Caki2 (cell line): ENCODE data around the gene CYP2F1. TPM values are rescaled to one million over a fixed set of nuclear protein-coding genes. Genes with fewer than 3 reads are reported as not detected.
"Not testable (repeated sequence)": the region's sequence is repeated elsewhere in the genome, so short reads cannot be mapped to it uniquely, and the experiment has no call there.

Source experiments
- DNase-seq: peaks from one replicate; pipeline ENCODE4 v3.0.0-alpha.2; 2015; ENCODE audit warnings: low read depth
- in situ Hi-C: cut with HindIII; loops from 2 replicates; pipeline ENCODE4 v1.10.0; 2016; ENCODE audit warnings: low sequenced_read_pairs, low pct_unique_long_range_greater_than_20kb, mixed read lengths
- total RNA-seq: library from RNA; depleted of rRNA; stranded (reverse); fragments of >200 nt; shearing (Covaris generic); gene quantifications from 2 replicates; pipeline ENCODE4 v1.2.3, GENCODE V29; 2014; ENCODE audit warnings: low replicate concordance; rRNA removed

The CYP2F1 gene
- total RNA-seq = not detected in 2 replicates

DNA sequence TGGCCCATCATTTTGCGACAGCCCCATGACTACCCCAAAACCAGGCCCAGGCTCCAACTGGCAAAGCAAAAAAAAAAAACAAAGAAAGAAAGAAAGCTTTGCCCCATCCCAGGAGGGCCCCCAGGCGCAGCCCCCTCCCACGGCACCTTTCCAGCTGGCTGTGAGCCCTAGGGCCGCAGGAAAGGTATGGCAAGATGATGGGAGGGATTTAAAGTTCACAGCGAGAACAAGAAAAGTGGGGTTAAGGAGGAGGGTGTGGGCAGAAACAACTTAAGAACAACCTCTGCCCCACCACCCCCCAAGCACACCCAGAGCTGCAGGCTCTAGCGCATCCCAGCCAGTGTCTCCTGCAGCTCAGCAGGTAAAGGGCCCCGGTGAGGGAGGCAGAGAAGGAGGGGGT lies at the start of gene CYP2F1:
Gene CYP2F1 (plus strand): TSS at position 301 of the 400 bp plus-strand sequence. CDS start 1,757 bp downstream, outside the sequence.
- in situ Hi-C loops = no loop called here
- no peak for DNase-seq

- DNase-seq = peak; percentile 48
- in situ Hi-C loops = no loop called here
Observed at GRCh38 chr19:41064974-41065569, 49.2 kb upstream of the CYP2F1 start.

GRCh38 chr19:41076286-41076685 lies 37.9 kb upstream of the CYP2F1 start:
- in situ Hi-C loops = no loop called here
- DNase-seq = no peak

DNA sequence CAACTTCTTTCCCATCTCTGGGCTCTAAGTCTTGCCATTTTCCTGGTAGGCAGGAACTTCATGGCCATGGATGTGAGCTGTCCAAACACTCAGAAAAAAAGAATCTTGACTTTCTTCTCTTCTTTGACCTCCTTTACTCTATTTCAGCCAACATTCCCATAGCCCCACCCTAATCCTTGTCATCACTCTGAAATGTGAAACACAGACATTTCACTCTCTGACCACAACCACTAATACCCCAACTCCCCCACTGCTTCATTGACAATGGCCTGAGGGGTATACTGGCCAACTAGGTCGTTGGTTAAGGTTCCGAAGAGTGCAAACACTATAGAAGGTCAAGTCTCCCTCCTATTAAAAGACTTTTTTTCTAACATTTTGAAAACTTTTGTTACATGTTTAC lies 30.7 kb upstream of the CYP2F1 start:
- DNase-seq = peak; percentile 15
- in situ Hi-C loops = no loop called here

DNA sequence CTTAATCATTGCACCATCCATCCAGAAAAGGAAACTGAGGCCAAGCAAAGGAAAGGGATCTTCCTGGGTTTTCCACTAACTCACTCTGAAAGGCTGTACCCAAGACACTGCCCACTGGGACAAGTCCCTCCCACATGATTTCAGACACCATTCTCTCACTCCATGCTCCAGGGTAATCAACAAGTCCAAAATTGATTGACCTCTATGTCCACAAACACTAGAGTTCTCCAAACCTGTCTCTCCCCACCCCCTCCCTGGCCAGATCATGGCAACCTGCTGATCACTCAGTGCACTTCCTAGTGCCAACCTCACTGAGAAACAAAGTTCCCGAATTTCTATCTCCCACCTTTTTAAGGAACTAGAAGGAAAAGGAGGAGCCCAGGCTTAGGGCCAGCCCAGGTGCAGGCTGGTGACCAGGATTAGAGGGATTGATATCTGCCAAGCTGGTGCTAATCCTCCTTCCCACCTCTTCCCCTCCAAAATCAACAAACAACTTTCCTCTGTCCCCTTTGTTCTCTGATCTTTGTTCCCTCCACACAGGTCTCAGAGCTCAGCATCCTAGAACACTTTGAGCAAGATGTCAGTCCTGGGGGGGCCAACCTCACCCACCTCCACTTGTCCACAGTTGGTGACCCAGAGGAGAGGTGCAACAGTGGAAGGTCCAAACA lies 28.4 kb upstream of the CYP2F1 start:
- no peak for DNase-seq
- in situ Hi-C loops = no loop called here

GRCh38 chr19:41088151-41088550 lies 26.1 kb upstream of the CYP2F1 start, which contains the start of gene CYP2A13:
TSS of gene CYP2A13 (plus strand) at chr19:41088451. CDS start at chr19:41088472, 21 bp downstream.
- no peak for DNase-seq
- in situ Hi-C loops = no loop called here

DNA sequence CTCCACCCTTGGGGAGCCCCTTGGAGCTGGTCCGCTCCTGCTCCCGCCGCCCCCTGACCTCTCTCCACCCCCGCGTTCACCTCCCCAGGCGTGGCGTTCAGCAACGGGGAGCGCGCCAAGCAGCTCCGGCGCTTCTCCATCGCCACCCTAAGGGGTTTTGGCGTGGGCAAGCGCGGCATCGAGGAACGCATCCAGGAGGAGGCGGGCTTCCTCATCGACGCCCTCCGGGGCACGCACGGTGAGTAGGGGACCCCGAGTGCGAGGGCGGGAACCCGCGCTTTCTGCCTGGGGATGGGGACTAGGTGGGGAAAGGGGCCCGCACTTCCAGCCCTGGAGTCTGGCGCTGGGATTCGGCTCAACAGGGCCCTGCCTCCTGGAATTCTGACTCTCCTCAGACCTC lies 24.3 kb upstream of the CYP2F1 start:
- in situ Hi-C loops = no loop called here
- no peak for DNase-seq

GRCh38 chr19:41095703-41096102 lies 18.5 kb upstream of the CYP2F1 start:
- no peak for DNase-seq
- in situ Hi-C loops = no loop called here

- in situ Hi-C loops = no loop called here
Observed at GRCh38 chr19:41096353-41096752, 17.9 kb upstream of the CYP2F1 start.

GRCh38 chr19:41097302-41097701 lies 16.9 kb upstream of the CYP2F1 start:
- DNase-seq = no peak
- in situ Hi-C loops = no loop called here

More at GRCh38 chr19:41096353-41096752, 17.9 kb upstream of the CYP2F1 start:
- no peak for DNase-seq

GRCh38 chr19:41098762-41099161 lies 15.5 kb upstream of the CYP2F1 start:
- in situ Hi-C loops = no loop called here
- DNase-seq = no peak

- in situ Hi-C loops, DNase-seq: not testable (repeated sequence)
Observed at GRCh38 chr19:41102210-41102609, 12.0 kb upstream of the CYP2F1 start.

DNA sequence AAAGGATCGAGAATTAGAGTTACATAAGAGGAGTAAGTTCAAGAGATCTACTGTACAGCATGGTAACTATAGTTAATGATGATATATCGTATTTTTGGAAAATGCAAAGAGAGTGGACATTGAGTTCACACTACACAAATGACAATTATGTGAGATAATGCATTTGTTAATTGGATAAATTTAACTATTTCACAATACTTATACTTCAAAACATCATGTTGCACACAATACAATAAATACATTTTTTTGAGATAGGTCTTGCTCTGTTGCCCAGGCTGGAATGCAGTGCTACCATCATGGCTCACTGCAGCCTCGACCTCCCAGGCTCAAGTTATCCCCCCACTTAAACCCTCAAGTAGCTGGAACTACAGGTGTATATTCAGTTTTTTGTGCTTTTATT lies 8.1 kb upstream of the CYP2F1 start:
- no peak for DNase-seq
- in situ Hi-C loops = no loop called here

GRCh38 chr19:41111296-41111695 lies 2.9 kb upstream of the CYP2F1 start:
- in situ Hi-C loops = no loop called here
- DNase-seq = no peak

GRCh38 chr19:41111750-41112295 lies 2.4 kb upstream of the CYP2F1 start:
- in situ Hi-C loops = no loop called here
- no peak for DNase-seq

- DNase-seq = no peak
Observed at GRCh38 chr19:41112728-41113290, 1.4 kb upstream of the CYP2F1 start.

DNA sequence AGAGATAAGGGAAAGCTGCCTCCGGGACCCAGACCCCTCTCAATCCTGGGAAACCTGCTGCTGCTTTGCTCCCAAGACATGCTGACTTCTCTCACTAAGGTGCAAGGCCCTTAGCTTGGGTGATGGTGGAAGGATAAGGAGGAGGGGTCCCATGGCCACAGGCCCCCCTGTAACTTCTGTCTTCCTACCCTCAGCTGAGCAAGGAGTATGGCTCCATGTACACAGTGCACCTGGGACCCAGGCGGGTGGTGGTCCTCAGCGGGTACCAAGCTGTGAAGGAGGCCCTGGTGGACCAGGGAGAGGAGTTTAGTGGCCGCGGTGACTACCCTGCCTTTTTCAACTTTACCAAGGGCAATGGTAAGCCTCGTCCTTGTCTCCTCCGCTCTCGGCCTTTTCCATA lies 2.0 kb downstream of the CYP2F1 start:
- DNase-seq = no peak
- in situ Hi-C loops = no loop called here

More at GRCh38 chr19:41112728-41113290, 1.4 kb upstream of the CYP2F1 start:
- in situ Hi-C loops = no loop called here

DNA sequence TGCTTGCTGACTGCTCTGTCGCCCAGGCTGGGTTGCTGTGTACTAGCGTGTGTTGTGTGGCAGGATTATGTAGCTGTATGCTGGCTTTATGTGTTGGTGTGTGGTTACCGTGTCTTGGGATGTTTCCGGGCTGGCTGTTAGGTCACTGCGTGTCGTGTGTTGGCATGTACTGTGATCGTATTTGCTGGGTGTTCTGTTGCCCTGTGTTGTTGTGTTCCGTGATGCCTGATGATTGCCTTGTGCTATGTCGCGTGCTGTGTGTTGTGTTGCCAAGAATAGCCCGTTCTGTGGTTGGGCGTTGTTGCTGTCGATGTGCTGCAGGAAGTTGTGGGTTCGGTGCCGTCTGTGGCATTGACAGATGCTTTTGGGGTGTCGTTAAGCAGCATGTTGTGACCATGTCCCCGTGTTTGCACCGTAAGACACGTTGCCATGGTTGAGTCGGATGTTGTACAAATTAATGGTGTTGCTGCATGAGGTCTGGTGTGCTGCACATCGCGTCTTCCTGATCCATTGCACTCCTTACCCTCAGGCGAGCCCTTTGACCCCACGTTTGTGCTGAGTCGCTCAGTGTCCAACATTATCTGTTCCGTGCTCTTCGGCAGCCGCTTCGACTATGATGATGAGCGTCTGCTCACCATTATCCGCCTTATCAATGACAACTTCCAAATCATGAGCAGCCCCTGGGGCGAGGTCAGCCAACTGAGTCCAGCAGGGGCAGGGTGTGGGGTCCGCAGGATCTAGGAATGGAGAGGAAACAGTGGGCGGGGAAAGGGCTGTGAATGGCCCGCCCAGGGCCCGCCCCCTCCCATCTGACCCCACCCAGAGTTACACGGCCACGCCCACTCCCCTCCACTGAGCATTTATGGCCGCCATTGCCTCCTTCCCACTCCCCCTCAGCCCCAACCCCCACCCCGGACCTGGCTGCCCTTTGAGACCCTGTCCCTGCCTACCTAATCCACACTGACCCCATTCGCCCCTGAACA lies 7.0 kb downstream of the CYP2F1 start:
- in situ Hi-C loops, DNase-seq: not testable (repeated sequence)
